Transverse colon (tissue), 3 donors: ENCODE results near the gene ALPK3.

Experiments used
- EP300 ChIP-seq: sonication (generic); formaldehyde crosslinking; IDR thresholded peaks from one replicate; pipeline ENCODE4 v1.6.1; 2017; ENCODE audit warnings: antibody characterized with exemption, low read depth
- POLR2A ChIP-seq: fragments of 450-650 bp; IDR thresholded peaks from one replicate; pipeline ENCODE4 v1.6.1; 2016; ENCODE audit warnings: antibody characterized with exemption, mild to moderate bottlenecking, moderate library complexity
- TF ChIP-seq, protein P1 (sequence below), 5 experiments: fragments of 200-600 bp in 3 of 5; fragments of 450-650 bp in 2 of 5; sonication (generic) in 3 of 5; IDR thresholded peaks; 1 replicate in 2 of 5; 2 replicates in 3 of 5; pipeline ENCODE4 v1.5.1; 2016 to 2017; ENCODE audit warnings: antibody characterized with exemption in 5 of 5, inconsistent platforms in 3 of 5, mild to moderate bottlenecking in 2 of 5, moderate library complexity in 1 of 5

DNA sequence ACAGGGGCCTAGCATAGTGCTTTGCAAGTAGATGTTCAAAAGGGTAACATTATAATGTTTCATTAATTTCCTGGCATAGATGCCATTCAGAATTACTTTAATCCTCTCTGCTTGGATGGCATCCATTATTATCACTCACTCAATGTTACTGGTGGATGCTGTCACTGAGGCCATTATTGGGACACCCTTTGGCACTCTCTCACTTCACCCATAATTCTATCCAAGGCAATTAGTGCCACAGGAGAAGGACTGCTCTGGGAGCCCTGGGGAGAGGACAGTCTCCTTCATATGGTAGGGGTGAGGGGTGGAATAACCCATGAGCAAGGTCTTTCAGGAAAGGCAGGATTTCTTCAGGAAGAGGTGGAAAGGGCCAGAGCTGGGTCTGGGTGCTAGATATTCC is 38.6 kb downstream of the ALPK3 start:
- TF ChIP-seq, protein P1, sequence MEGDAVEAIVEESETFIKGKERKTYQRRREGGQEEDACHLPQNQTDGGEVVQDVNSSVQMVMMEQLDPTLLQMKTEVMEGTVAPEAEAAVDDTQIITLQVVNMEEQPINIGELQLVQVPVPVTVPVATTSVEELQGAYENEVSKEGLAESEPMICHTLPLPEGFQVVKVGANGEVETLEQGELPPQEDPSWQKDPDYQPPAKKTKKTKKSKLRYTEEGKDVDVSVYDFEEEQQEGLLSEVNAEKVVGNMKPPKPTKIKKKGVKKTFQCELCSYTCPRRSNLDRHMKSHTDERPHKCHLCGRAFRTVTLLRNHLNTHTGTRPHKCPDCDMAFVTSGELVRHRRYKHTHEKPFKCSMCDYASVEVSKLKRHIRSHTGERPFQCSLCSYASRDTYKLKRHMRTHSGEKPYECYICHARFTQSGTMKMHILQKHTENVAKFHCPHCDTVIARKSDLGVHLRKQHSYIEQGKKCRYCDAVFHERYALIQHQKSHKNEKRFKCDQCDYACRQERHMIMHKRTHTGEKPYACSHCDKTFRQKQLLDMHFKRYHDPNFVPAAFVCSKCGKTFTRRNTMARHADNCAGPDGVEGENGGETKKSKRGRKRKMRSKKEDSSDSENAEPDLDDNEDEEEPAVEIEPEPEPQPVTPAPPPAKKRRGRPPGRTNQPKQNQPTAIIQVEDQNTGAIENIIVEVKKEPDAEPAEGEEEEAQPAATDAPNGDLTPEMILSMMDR (IDR thresholded peaks at IDR 0.05), result no peak
- TF ChIP-seq POLR2A, result no peak
- TF ChIP-seq EP300, result no peak
